SK-N-SH treated with all-trans-retinoic acid at 6 μM for 48 hours (cell line): Measurements from ENCODE around the gene PKN2.

Experiments
- ATAC-seq: fragments of 200-7000 bp; cut with Tn5 transposase; 3 replicates; pipeline ENCODE4 v1.9.1; 2020; ENCODE audit warnings: mild to moderate bottlenecking, moderate library complexity
- ARNTL ChIP-seq: fragments of 450-650 bp; formaldehyde crosslinking; IDR thresholded peaks from 2 replicates; pipeline ENCODE4 v1.5.0; 2020; ENCODE audit warnings: low read depth, mild to moderate bottlenecking, moderate library complexity, borderline replicate concordance
- BACH2 ChIP-seq: fragments of 250-450 bp; sonication (Bioruptor Pico); IDR thresholded peaks from 2 replicates; pipeline ENCODE4 v1.9.0; 2021; ENCODE audit warnings: mild to moderate bottlenecking, borderline replicate concordance
- CSDC2 ChIP-seq: fragments of 250-450 bp; sonication (Bioruptor Pico); IDR thresholded peaks from 2 replicates; pipeline ENCODE4 v1.5.0; 2020; ENCODE audit warnings: mild to moderate bottlenecking, moderate library complexity
- CSRNP3 ChIP-seq: fragments of 250-450 bp; sonication (Bioruptor Pico); IDR thresholded peaks from 2 replicates; pipeline ENCODE4 v1.5.1; 2021; ENCODE audit warnings: mild to moderate bottlenecking, moderate library complexity
- ESRRG ChIP-seq: fragments of 250-450 bp; sonication (Bioruptor Pico); IDR thresholded peaks from 2 replicates; pipeline ENCODE4 v1.6.1; 2021; ENCODE audit warnings: mild to moderate bottlenecking
- GLIS3 ChIP-seq: fragments of 250-450 bp; sonication (Bioruptor Pico); IDR thresholded peaks from 2 replicates; pipeline ENCODE4 v1.5.0; 2020; ENCODE audit warnings: mild to moderate bottlenecking, moderate library complexity
- ISL1 ChIP-seq: fragments of 250-450 bp; sonication (Bioruptor Pico); IDR thresholded peaks from 2 replicates; pipeline ENCODE4 v2.1.2; 2022; ENCODE audit warnings: mild to moderate bottlenecking, moderate library complexity
- OSR1 ChIP-seq: fragments of 250-450 bp; sonication (Bioruptor Pico); IDR thresholded peaks from 2 replicates; pipeline ENCODE4 v1.8.0; 2022; ENCODE audit warnings: moderate library complexity, mild to moderate bottlenecking, inconsistent platforms
- PATZ1 ChIP-seq: fragments of 250-450 bp; sonication (Bioruptor Pico); IDR thresholded peaks from 2 replicates; pipeline ENCODE4 v1.8.0; 2020; ENCODE audit warnings: mild to moderate bottlenecking, moderate library complexity, borderline replicate concordance
- POU6F1 ChIP-seq: fragments of 250-450 bp; sonication (Bioruptor Pico); IDR thresholded peaks from 2 replicates; pipeline ENCODE4 v1.8.0; 2021; ENCODE audit warnings: low read depth, mild to moderate bottlenecking, moderate library complexity, borderline replicate concordance
- PPARA ChIP-seq: fragments of 250-450 bp; sonication (Bioruptor Pico); IDR thresholded peaks from 2 replicates; pipeline ENCODE4 v1.5.0; 2020; ENCODE audit warnings: mild to moderate bottlenecking, borderline replicate concordance
- RARB ChIP-seq: fragments of 250-450 bp; sonication (Bioruptor Pico); IDR thresholded peaks from 2 replicates; pipeline ENCODE4 v1.8.0; 2021; ENCODE audit warnings: mild to moderate bottlenecking, moderate library complexity
- SNAI2 ChIP-seq: fragments of 250-450 bp; sonication (Bioruptor Pico); IDR thresholded peaks from 2 replicates; pipeline ENCODE4 v1.5.0; 2020; ENCODE audit warnings: mild to moderate bottlenecking, moderate library complexity
- TCF4 ChIP-seq: fragments of 250-450 bp; sonication (Bioruptor Pico); IDR thresholded peaks from 2 replicates; pipeline ENCODE4 v1.8.0; 2021; ENCODE audit warnings: mild to moderate bottlenecking, moderate library complexity, borderline replicate concordance
- TSHZ2 ChIP-seq: fragments of 250-450 bp; sonication (Bioruptor Pico); IDR thresholded peaks from 2 replicates; pipeline ENCODE4 v1.5.0; 2020; ENCODE audit warnings: mild to moderate bottlenecking, moderate library complexity
- ZC3H10 ChIP-seq: fragments of 250-450 bp; sonication (Bioruptor Pico); IDR thresholded peaks from 2 replicates; pipeline ENCODE4 v1.5.1; 2021; ENCODE audit warnings: mild to moderate bottlenecking, moderate library complexity
- ZFP3 ChIP-seq: fragments of 250-450 bp; sonication (Bioruptor Pico); IDR thresholded peaks from 2 replicates; pipeline ENCODE4 v1.5.0; 2020; ENCODE audit warnings: mild to moderate bottlenecking, moderate library complexity
- ZFP30 ChIP-seq: fragments of 450-650 bp; formaldehyde crosslinking; IDR thresholded peaks from 2 replicates; pipeline ENCODE4 v1.5.0; 2022; ENCODE audit warnings: mild to moderate bottlenecking, moderate library complexity
- ZNF70 ChIP-seq: fragments of 450-650 bp; formaldehyde crosslinking; IDR thresholded peaks from 2 replicates; pipeline ENCODE4 v1.5.0; 2020; ENCODE audit warnings: mild to moderate bottlenecking, moderate library complexity
- ZNF8 ChIP-seq: fragments of 450-650 bp; formaldehyde crosslinking; IDR thresholded peaks from 2 replicates; pipeline ENCODE4 v1.5.0; 2020; ENCODE audit warnings: mild to moderate bottlenecking, moderate library complexity
- TF ChIP-seq, protein P1 (sequence below): fragments of 250-450 bp; sonication (Bioruptor Pico); IDR thresholded peaks from 2 replicates; pipeline ENCODE4 v1.5.1; 2020; ENCODE audit warnings: low read depth, mild to moderate bottlenecking, moderate library complexity

The PKN2 gene

DNA sequence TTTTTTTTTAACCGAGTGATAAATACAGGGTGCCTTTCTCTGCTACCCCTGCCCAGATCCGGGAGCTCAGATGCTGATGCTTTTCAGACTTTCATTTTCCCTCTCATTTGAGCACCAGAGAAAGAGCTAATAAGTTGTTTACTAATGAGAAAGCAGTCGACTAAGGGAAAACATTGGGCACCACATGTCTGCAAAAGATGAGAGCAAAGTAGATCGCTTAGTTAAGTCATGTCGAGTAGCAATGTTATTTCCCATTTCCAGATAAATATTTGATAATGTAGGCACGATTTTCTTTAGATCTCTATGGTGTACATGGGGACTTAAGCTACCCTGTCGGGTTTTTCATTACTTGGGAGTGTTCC is 1.2 kb downstream of the PKN2 start:
- TF ChIP-seq ZNF70 (CRISPR knock-in tag) (no peak), ARNTL (no peak), ZFP30 (CRISPR knock-in tag) (no peak), GLIS3 (CRISPR knock-in tag) (no peak), POU6F1 (CRISPR knock-in tag) (no peak), BACH2 (CRISPR knock-in tag) (no peak), SNAI2 (CRISPR knock-in tag) (no peak), ZC3H10 (CRISPR knock-in tag) (no peak), PPARA (CRISPR knock-in tag) (no peak), CSDC2 (no peak), TCF4 (CRISPR knock-in tag) (no peak), CSRNP3 (no peak)
- TF ChIP-seq, protein P1, sequence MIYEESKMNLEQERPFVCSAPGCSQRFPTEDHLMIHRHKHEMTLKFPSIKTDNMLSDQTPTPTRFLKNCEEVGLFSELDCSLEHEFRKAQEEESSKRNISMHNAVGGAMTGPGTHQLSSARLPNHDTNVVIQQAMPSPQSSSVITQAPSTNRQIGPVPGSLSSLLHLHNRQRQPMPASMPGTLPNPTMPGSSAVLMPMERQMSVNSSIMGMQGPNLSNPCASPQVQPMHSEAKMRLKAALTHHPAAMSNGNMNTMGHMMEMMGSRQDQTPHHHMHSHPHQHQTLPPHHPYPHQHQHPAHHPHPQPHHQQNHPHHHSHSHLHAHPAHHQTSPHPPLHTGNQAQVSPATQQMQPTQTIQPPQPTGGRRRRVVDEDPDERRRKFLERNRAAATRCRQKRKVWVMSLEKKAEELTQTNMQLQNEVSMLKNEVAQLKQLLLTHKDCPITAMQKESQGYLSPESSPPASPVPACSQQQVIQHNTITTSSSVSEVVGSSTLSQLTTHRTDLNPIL: no peak

DNA sequence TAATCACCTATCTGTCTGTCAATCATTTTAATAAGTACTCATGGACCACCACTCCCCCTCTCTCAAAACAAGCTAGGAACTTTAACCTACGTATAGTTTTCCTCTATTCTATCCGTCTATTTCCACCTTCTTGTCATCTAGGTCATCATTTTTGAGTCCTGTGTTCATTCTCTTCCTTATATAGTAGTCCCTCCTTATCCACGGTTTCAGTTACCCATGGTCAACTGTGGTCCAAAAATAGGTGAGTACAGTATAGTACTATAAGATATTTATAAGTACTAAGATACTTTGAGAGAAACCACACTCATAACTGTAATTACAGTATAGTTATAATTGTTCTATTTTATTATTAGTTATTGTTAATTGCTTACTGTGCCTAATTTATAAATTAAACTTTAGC is 7.5 kb downstream of the PKN2 start:
- no peak for TF ChIP-seq ZC3H10 (CRISPR knock-in tag)
- TF ChIP-seq PPARA (CRISPR knock-in tag): no peak
- no peak for TF ChIP-seq TSHZ2
- TF ChIP-seq ARNTL: no peak
- no peak for TF ChIP-seq CSDC2
- TF ChIP-seq ZFP30 (CRISPR knock-in tag): no peak
- TF ChIP-seq PATZ1 (CRISPR knock-in tag): no peak
- no peak for TF ChIP-seq ZFP3 (CRISPR knock-in tag)
- no peak for TF ChIP-seq BACH2 (CRISPR knock-in tag)
- no peak for TF ChIP-seq POU6F1 (CRISPR knock-in tag)
- TF ChIP-seq, protein P1: no peak
- TF ChIP-seq, all 23 proteins: peak for 0
- no peak for ATAC-seq

More for the DNA sequence above, 1.2 kb downstream of the PKN2 start:
- no peak for ATAC-seq

- TF ChIP-seq ESRRG (no peak), SNAI2 (CRISPR knock-in tag) (no peak), ISL1 (CRISPR knock-in tag) (no peak), ZNF70 (CRISPR knock-in tag) (no peak), PPARA (CRISPR knock-in tag) (no peak), ZNF8 (CRISPR knock-in tag) (no peak), RARB (no peak), ZFP30 (CRISPR knock-in tag) (no peak), OSR1 (CRISPR knock-in tag) (no peak)
- ATAC-seq: no peak
Observed at GRCh38 chr1:88695781-88696180, 11.7 kb downstream of the PKN2 start.
